Heart right ventricle (tissue), 16 donors: Measurements from ENCODE around the gene VRK1. TPM values are rescaled to one million over a fixed set of nuclear protein-coding genes. Genes with fewer than 3 reads are reported as not detected.

Source experiments
- ATAC-seq, 8 donors: fragments of 200-7000 bp; cut with Tn5 transposase; one replicate each; pipeline ENCODE4 v1.9.1; 2020; ENCODE audit warnings: mild to moderate bottlenecking in 8 of 8, moderate library complexity in 8 of 8, moderate number of reproducible peaks in 1 of 8
- DNase-seq, 2 donors: peaks; one replicate each; pipeline ENCODE4 v3.0.0-alpha.2; 2020
- H3K27ac ChIP-seq, 10 donors: fragments of 200-600 bp; sonication (generic) in 2 of 10; one replicate each; pipeline versions ENCODE4 v1.5.0 to v1.8.0; 2020 to 2022; ENCODE audit warnings: mild to moderate bottlenecking in 3 of 10
- H3K27me3 ChIP-seq, 7 donors: fragments of 200-600 bp; one replicate each; pipeline ENCODE4 v1.8.0; 2021 to 2022; ENCODE audit warnings: mild to moderate bottlenecking in 2 of 7
- H3K36me3 ChIP-seq, 9 donors: fragments of 200-600 bp; sonication (generic) in 1 of 9; one replicate each; pipeline versions ENCODE4 v1.5.0 to v1.8.0; 2020 to 2022; ENCODE audit warnings: mild to moderate bottlenecking in 2 of 9
- H3K4me1 ChIP-seq, 9 donors: fragments of 200-600 bp; sonication (generic) in 1 of 9; one replicate each; pipeline versions ENCODE4 v1.5.0 to v1.8.0; 2020 to 2022; ENCODE audit warnings: mild to moderate bottlenecking in 4 of 9
- H3K4me3 ChIP-seq, 10 donors: fragments of 200-600 bp; sonication (generic) in 2 of 10; one replicate each; pipeline versions ENCODE4 v1.5.0 to v1.8.0; 2020 to 2022; ENCODE audit warnings: mild to moderate bottlenecking in 7 of 10, moderate library complexity in 2 of 10
- H3K9me3 ChIP-seq, 11 donors: fragments of 200-600 bp in 10 of 11; sonication (generic) in 2 of 11; one replicate each; pipeline versions ENCODE4 v1.5.0 to v1.8.0; 2013 to 2022; ENCODE audit warnings: mild to moderate bottlenecking in 2 of 11, control low read depth in 1 of 11, moderate library complexity in 1 of 11
- CTCF ChIP-seq, 9 donors: fragments of 200-600 bp; sonication (generic) in 2 of 9; IDR thresholded peaks; one replicate each; pipeline versions ENCODE4 v1.5.0 to v1.8.0; 2021 to 2022; ENCODE audit warnings: antibody characterized with exemption in 9 of 9, mild to moderate bottlenecking in 5 of 9, moderate library complexity in 1 of 9
- WGBS, 2 donors: extraction: QIAGEN DNeasy Blood & Tissue Kit; methylation state at CpG; one replicate each; pipeline ENCODE4 v1.1.7; 2013; ENCODE audit warnings: inconsistent platforms in 1 of 2; 5-methylcytosine and 5-hydroxymethylcytosine counted together
- intact Hi-C, 10 donors: fragments of 100-400 bp; cut with DNase I; formaldehyde crosslinking; loops; one replicate each; pipeline versions ENCODE4 v1.11.1 to v1.14.2; 2022
- polyA plus RNA-seq, 2 donors: library from polyadenylated mRNA; stranded (reverse); fragments of 200-250 nt; gene quantifications; one replicate each; pipeline ENCODE4 v1.2.3, GENCODE V29; 2013
- total RNA-seq, 10 donors: library from RNA; stranded (reverse); fragmentation: NEBNext Ultra II Directional in 3 of 10; extraction: Animal tissue kit (Norgen Biotek cat#: 25700) in 3 of 10; gene quantifications; one replicate each; pipeline versions ENCODE4 v1.2.1 to v1.2.4, GENCODE V29; 2021 to 2023
- donor health status: Arrhythmogenic right ventricular cardiomyopathy.
- donor health status: ischemic (EF 13 %, LVEDD 7.1; RV severe dilation, severe dysfunction).
- donor health status: healthy with polysubstance abuse.
- donor health status: DM: no; HTN: yes; CAD: no.
- donor health status: DM: no; HTN: no; CAD: no.
- donor health status: ischemic (EF 25% LVEDD 6.9; RV normal size, moderate dysfunction).
- donor health status: ischemic (EF 25% LVEDD 5.7; RV mildly dilated, moderate dysfunction).
- donor health status: healthy.
- donor health status: DM: yes; HTN: yes; CAD: no.
- donor health status: Ischemic cardiomyopathy.
- donor health status: ischemic (EF 35%, LVEDD 5.7; RV mildly dilated, moderate dysfunction).
- donor health status: nonischemic (EF 11% LVEDD 7.7; RV severe dilation, severe dysfunction).
- donor health status: DM: yes; HTN: yes; CAD: no.
- donor health status: PGD.
- donor health status: ischemic (EF 29% LVEDD 5.4; RV normal size, mild dysfunction).
- donor health status: nonischemic (EF 23%, LVEDD 6.1; RV moderate dilation, normal function).

VRK1 gene
- total and polyA plus RNA-seq, 12 donors, result 2.3 to 9.7 (median 7.2) TPM

GRCh38 chr14:96752125-96752524 lies 45.1 kb upstream of the VRK1 start:
- Histone ChIP-seq H3K9me3 (no peaks in the 10 kb centered on the region), H3K36me3 (no peaks in the 10 kb centered on the region), H3K4me3 (no peak overlapping the region), H3K4me1 (no peaks in the 10 kb centered on the region), H3K27ac (no peak overlapping the region), H3K27me3 (peaks cover 0 to 77% (median 27%) of the 10 kb centered on the region in 7 donors)
- 74 to 76% methylated on average over 5 of the region's 5 CpGs for WGBS, 2 donors
- intact Hi-C loops, result no loop called here
- ATAC-seq (no peak), DNase-seq (no peak)
- no peak for TF ChIP-seq CTCF (IDR thresholded peaks at IDR 0.05)

GRCh38 chr14:96752594-96752993 lies 44.6 kb upstream of the VRK1 start:
- no peaks in the 10 kb centered on the region for H3K4me1 ChIP-seq
- ATAC-seq (no peak), DNase-seq (no peak)
- H3K27ac ChIP-seq, result no peak overlapping the region
- whole genome bisulfite sequencing, 2 donors, result 76 to 83% methylated on average over 3 of the region's 3 CpGs
- H3K4me3 ChIP-seq, result no peak overlapping the region
- H3K9me3 ChIP-seq, result no peaks in the 10 kb centered on the region
- peaks cover 0 to 77% (median 25%) of the 10 kb centered on the region in 7 donors for H3K27me3 ChIP-seq
- no peak for TF ChIP-seq CTCF (IDR thresholded peaks at IDR 0.05)
- no peaks in the 10 kb centered on the region for H3K36me3 ChIP-seq
- intact Hi-C loops, result no loop called here

- Histone ChIP-seq H3K27me3 (peaks cover 0 to 74% (median 23%) of the 10 kb centered on the region in 7 donors), H3K9me3 (no peaks in the 10 kb centered on the region), H3K27ac (no peak overlapping the region), H3K4me1 (no peaks in the 10 kb centered on the region), H3K36me3 (no peaks in the 10 kb centered on the region), H3K4me3 (no peak overlapping the region)
- intact Hi-C loops, result no loop called here
- ATAC-seq (no peak), DNase-seq (no peak)
- 93 to 94% methylated on average over 8 of the region's 8 CpGs for WGBS, 2 donors
- TF ChIP-seq CTCF (IDR thresholded peaks at IDR 0.05), result no peak
Observed at GRCh38 chr14:96754162-96754844, 42.9 kb upstream of the VRK1 start.

- Histone ChIP-seq H3K27ac (no peak overlapping the region), H3K4me1 (no peaks in the 10 kb centered on the region), H3K36me3 (no peaks in the 10 kb centered on the region), H3K4me3 (no peak overlapping the region), H3K27me3 (peaks cover 0 to 69% (median 24%) of the 10 kb centered on the region in 7 donors), H3K9me3 (no peaks in the 10 kb centered on the region)
- TF ChIP-seq CTCF (IDR thresholded peaks at IDR 0.05), result no peak
- WGBS, 2 donors, result 49 to 61% methylated on average over 6 of the region's 6 CpGs
- intact Hi-C loops, result no loop called here
- ATAC-seq (no peak), DNase-seq (no peak)
Observed at GRCh38 chr14:96754845-96755184, 42.4 kb upstream of the VRK1 start.
